NCI-H1092 (cell line): ENCODE measurements around the gene CTNNA2.

Experiments
- DNase-seq: peaks from one replicate; lab custom pipeline; 2025; lab: John Stamatoyannopoulos, UW

The CTNNA2 gene

GRCh38 chr2:80291656-80292055 lies 778.8 kb downstream of the CTNNA2 start:
- DNase-seq: no peak

- DNase-seq: no peak
Observed at GRCh38 chr2:80292474-80292873, 779.6 kb downstream of the CTNNA2 start.

- DNase-seq: no peak
Observed at GRCh38 chr2:80293039-80293438, 780.2 kb downstream of the CTNNA2 start.

- no peak for DNase-seq
Observed at GRCh38 chr2:80298954-80299353, 786.1 kb downstream of the CTNNA2 start.

GRCh38 chr2:80299661-80300060 lies 786.8 kb downstream of the CTNNA2 start:
- no peak for DNase-seq

- DNase-seq: no peak
Observed at GRCh38 chr2:80300346-80300745, 787.5 kb downstream of the CTNNA2 start.

GRCh38 chr2:80300954-80301353 lies 788.1 kb downstream of the CTNNA2 start:
- DNase-seq: no peak

- DNase-seq: no peak
Observed at GRCh38 chr2:80302001-80302313, 789.1 kb downstream of the CTNNA2 start.

- DNase-seq: no peak
Observed at GRCh38 chr2:80302314-80303005, 789.6 kb downstream of the CTNNA2 start.

GRCh38 chr2:80303006-80303908 lies 790.4 kb downstream of the CTNNA2 start:
- no peak for DNase-seq

- peak; percentile 13 for DNase-seq
Observed at GRCh38 chr2:80303909-80304837, 791.3 kb downstream of the CTNNA2 start, which contains the start of gene LRRTM1. Gene LRRTM1, minus strand, starts transcription at chr2:80304752. Its CDS starts 933 bp downstream, at chr2:80303819.

GRCh38 chr2:80311304-80311703 lies 798.5 kb downstream of the CTNNA2 start:
- no peak for DNase-seq

- no peak for DNase-seq
Observed at GRCh38 chr2:80312282-80312839, 799.5 kb downstream of the CTNNA2 start.

GRCh38 chr2:80322311-80322920 lies 809.6 kb downstream of the CTNNA2 start:
- no peak for DNase-seq

- DNase-seq: no peak
Observed at GRCh38 chr2:80322958-80323357, 810.1 kb downstream of the CTNNA2 start.

- no peak for DNase-seq
Observed at GRCh38 chr2:80323610-80324009, 810.8 kb downstream of the CTNNA2 start.

- no peak for DNase-seq
Observed at GRCh38 chr2:80324525-80324924, 811.7 kb downstream of the CTNNA2 start.

- DNase-seq: peak; percentile 0
Observed at GRCh38 chr2:80326214-80326613, 813.4 kb downstream of the CTNNA2 start.

- no peak for DNase-seq
Observed at GRCh38 chr2:80326861-80327260, 814.0 kb downstream of the CTNNA2 start.

GRCh38 chr2:80328159-80328571 lies 815.3 kb downstream of the CTNNA2 start:
- DNase-seq: no peak

- DNase-seq: no peak
Observed at GRCh38 chr2:80329491-80329890, 816.6 kb downstream of the CTNNA2 start.
